IMR-90 (cell line): Measurements from ENCODE around the gene GGT1. TPM values are rescaled to one million over a fixed set of nuclear protein-coding genes. Genes with fewer than 3 reads are reported as not detected.
A peak's percentile ranks its signal among the peaks of the same experiment; 100 is the strongest.
"Not testable (repeated sequence)": the region's sequence is repeated elsewhere in the genome, so short reads cannot be mapped to it uniquely, and the experiment has no call there.

Source experiments
- ATAC-seq: fragments of 200-7000 bp; cut with Tn5 transposase; 2 replicates; pipeline ENCODE4 v1.9.1; 2020; ENCODE audit warnings: low read depth, mild to moderate bottlenecking, moderate library complexity
- BruUV-seq: library from RNA; stranded (reverse); fragments of 400-500 nt; replicated peaks from 2 replicates; lab custom pipeline; 2021; lab: Mats Ljungman, UMichigan
- CTCF ChIA-PET: fragments of 300-600 bp; formaldehyde crosslinking; extraction: SDS; loops from one replicate; lab custom pipeline; 2021; ENCODE audit warnings: antibody characterized with exemption; lab: Yijun Ruan, JAX
- POLR2A ChIA-PET: fragments of 300-600 bp; sonication (Branson Sonifier 250); formaldehyde crosslinking; loops from one replicate; lab custom pipeline; 2022; ENCODE audit warnings: antibody characterized with exemption; ENCODE audit not compliant: unreplicated experiment; lab: Charles Lee
- DNase-seq: peaks from one replicate; pipeline ENCODE4 v3.0.0; 2013
- H2AFZ ChIP-seq: replicated peaks from 2 replicates; pipeline ENCODE3; 2013; ENCODE audit warnings: low read length, mild to moderate bottlenecking; ENCODE audit not compliant: poor library complexity
- H2AK5ac ChIP-seq: 2 replicates; pipeline ENCODE4 v1.6.1; 2013; ENCODE audit warnings: low read depth, low read length, inconsistent platforms
- H2AK9ac ChIP-seq: replicated peaks from 2 replicates; pipeline ENCODE3; 2013; ENCODE audit warnings: mild to moderate bottlenecking, low read depth, low read length, moderate library complexity; ENCODE audit not compliant: poor library complexity
- H2BK120ac ChIP-seq: 2 replicates; pipeline ENCODE4 v1.6.1; 2013; ENCODE audit warnings: low read depth, low read length, inconsistent platforms
- H2BK15ac ChIP-seq: 3 replicates; pipeline ENCODE4 v1.6.1; 2013; ENCODE audit warnings: low read depth, low read length, inconsistent platforms
- H2BK20ac ChIP-seq: 2 replicates; pipeline ENCODE4 v1.6.1; 2013; ENCODE audit warnings: low read depth, mild to moderate bottlenecking, inconsistent platforms, low read length, moderate library complexity
- H2BK5ac ChIP-seq: 2 replicates; pipeline ENCODE4 v1.6.1; 2013; ENCODE audit warnings: mild to moderate bottlenecking, low read depth, low read length, inconsistent platforms; ENCODE audit not compliant: poor library complexity, severe bottlenecking
- H3K14ac ChIP-seq: replicated peaks from 2 replicates; pipeline ENCODE4 v1.6.1; 2013; ENCODE audit warnings: low read depth, low read length, inconsistent platforms
- H3K18ac ChIP-seq: 2 replicates; pipeline ENCODE4 v1.6.1; 2013; ENCODE audit warnings: low read depth, low read length, control low read depth
- H3K23ac ChIP-seq: 2 replicates; pipeline ENCODE4 v1.6.1; 2013; ENCODE audit warnings: low read depth, low read length, inconsistent platforms
- H3K27ac ChIP-seq: 2 replicates; pipeline ENCODE4 v1.5.1; 2013; ENCODE audit warnings: mild to moderate bottlenecking, control low read depth, low read length; ENCODE audit not compliant: insufficient read depth
- H3K27me3 ChIP-seq: 2 replicates; pipeline ENCODE4 v1.6.1; 2013; ENCODE audit warnings: low read length; ENCODE audit not compliant: control insufficient read depth, insufficient read depth
- H3K36me3 ChIP-seq: 2 replicates; pipeline ENCODE4 v1.6.1; 2013; ENCODE audit warnings: low read length, mixed read lengths; ENCODE audit not compliant: control insufficient read depth, insufficient read depth
- H3K4ac ChIP-seq: 2 replicates; pipeline ENCODE4 v1.6.1; 2013; ENCODE audit warnings: low read depth, low read length, inconsistent platforms
- H3K4me1 ChIP-seq: 2 replicates; pipeline ENCODE4 v1.6.1; 2013; ENCODE audit warnings: low read length, mixed read lengths; ENCODE audit not compliant: control insufficient read depth, insufficient read depth
- H3K4me2 ChIP-seq: 2 replicates; pipeline ENCODE4 v1.6.1; 2013; ENCODE audit warnings: low read depth, mild to moderate bottlenecking, control low read depth, low read length, moderate library complexity
- H3K4me3 ChIP-seq: 2 replicates; pipeline ENCODE4 v1.5.1; 2013; ENCODE audit warnings: low read depth, mild to moderate bottlenecking, control low read depth, low read length, moderate library complexity; ENCODE audit not compliant: insufficient read depth
- H3K56ac ChIP-seq: 2 replicates; pipeline ENCODE4 v1.6.1; 2013; ENCODE audit warnings: low read length, inconsistent platforms; ENCODE audit not compliant: insufficient read depth; ENCODE audit errors: extremely low read depth
- H3K79me1 ChIP-seq, 2 experiments: 2 replicates each; pipeline ENCODE4 v1.6.1; 2013; ENCODE audit warnings: low read length in 2 of 2, inconsistent platforms in 1 of 2, low read depth in 1 of 2
- H3K9ac ChIP-seq: 2 replicates; pipeline ENCODE4 v1.6.1; 2013; ENCODE audit warnings: low read depth, low read length, control low read depth
- H3K9me1 ChIP-seq: 2 replicates; pipeline ENCODE4 v1.6.1; 2013; ENCODE audit warnings: low read length, inconsistent platforms; ENCODE audit not compliant: insufficient read depth
- H3K9me3 ChIP-seq: 2 replicates; pipeline ENCODE4 v1.6.1; 2013; ENCODE audit warnings: low read length; ENCODE audit not compliant: control insufficient read depth, insufficient read depth
- H4K20me1 ChIP-seq: 2 replicates; pipeline ENCODE4 v1.6.1; 2013; ENCODE audit warnings: low read length, inconsistent platforms; ENCODE audit not compliant: insufficient read depth
- H4K5ac ChIP-seq: 2 replicates; pipeline ENCODE4 v1.6.1; 2013; ENCODE audit warnings: mild to moderate bottlenecking, low read depth, low read length, control low read depth
- H4K8ac ChIP-seq, 2 experiments: 2 replicates each; pipeline ENCODE4 v1.6.1; 2013; ENCODE audit warnings: low read depth in 2 of 2, low read length in 2 of 2, control low read depth in 1 of 2, inconsistent platforms in 1 of 2
- H4K91ac ChIP-seq: 2 replicates; pipeline ENCODE4 v1.6.1; 2013; ENCODE audit warnings: low read depth, low read length, inconsistent platforms; ENCODE audit not compliant: insufficient read depth
- USF2 ChIP-seq: fragments of 150-350 bp; IDR thresholded peaks from 2 replicates; pipeline ENCODE4 v1.6.1; 2017; ENCODE audit warnings: mild to moderate bottlenecking, antibody characterized with exemption, low read length, low read depth
- WGBS, 2 experiments: methylation state at CpG; one replicate each; pipeline versions ENCODE4 v1.1.5 to v1.1.7; 2013; ENCODE audit warnings: missing lambda C conversion rate in 2 of 2; ENCODE audit not compliant: insufficient read length in 1 of 2; ENCODE audit errors: extremely low coverage in 2 of 2; 5-methylcytosine and 5-hydroxymethylcytosine counted together
- dilution Hi-C: fragments of 300-500 bp; cut with HindIII; formaldehyde crosslinking; loops from one replicate; pipeline ENCODE4 v1.14.3; 2018; ENCODE audit warnings: low sequenced_read_pairs; ENCODE audit not compliant: unreplicated experiment
- in situ Hi-C: fragments of 300-500 bp; cut with MboI; formaldehyde crosslinking; loops from 3 replicates; pipeline ENCODE4 v1.14.3; 2019; ENCODE audit warnings: low sequenced_read_pairs, inconsistent platforms, mixed read lengths
- intact Hi-C: fragments of 100-400 bp; cut with micrococcal nuclease; formaldehyde crosslinking; loops from 2 replicates; pipeline ENCODE4 v1.10.0; 2022
- polyA plus RNA-seq, 3 experiments: library from polyadenylated mRNA; depleted of rRNA; stranded (reverse); fragments of >200 nt; gene quantifications; 2 replicates each; pipeline ENCODE4 v1.2.3, GENCODE V29; 2012; ENCODE audit warnings: low replicate concordance in 1 of 3
- total RNA-seq: library from RNA; depleted of rRNA; stranded (reverse); fragments of >200 nt; gene quantifications from 2 replicates; pipeline ENCODE4 v1.2.3, GENCODE V29; 2012

Gene GGT1
- total and polyA plus RNA-seq, 2 of the 4 experiments (the other 2 are of a cell fraction): 3.4 to 7.3 TPM

GRCh38 chr22:24607429-24607983, 4.5 kb downstream of the GGT1 start:
- ATAC-seq: peak; percentile 66
- H3K4me1 ChIP-seq, H3K4me3 ChIP-seq, dilution Hi-C loops, H4K20me1 ChIP-seq, in situ Hi-C loops, H3K9me1 ChIP-seq, H3K9ac ChIP-seq, H3K27ac ChIP-seq, CTCF ChIA-PET, H4K91ac ChIP-seq, H3K27me3 ChIP-seq, H3K36me3 ChIP-seq, H2BK5ac ChIP-seq, H2AK5ac ChIP-seq, H2BK20ac ChIP-seq, H3K14ac ChIP-seq, H3K23ac ChIP-seq, H2AFZ ChIP-seq, H2AK9ac ChIP-seq, H2BK15ac ChIP-seq, H3K4ac ChIP-seq, H3K4me2 ChIP-seq, H4K5ac ChIP-seq, POLR2A ChIA-PET, H3K79me1 ChIP-seq, H4K8ac ChIP-seq, H3K9me3 ChIP-seq, H3K18ac ChIP-seq, H2BK120ac ChIP-seq, intact Hi-C loops, BruUV-seq, H3K56ac ChIP-seq: not testable (repeated sequence)
- peak; percentile 37 for DNase-seq
- peak; percentile 53 for TF ChIP-seq USF2
- WGBS, 2 experiments: 83% methylated on average over 7 of the region's 18 CpGs; no CpG with 5 or more reads in 1 of the 2 experiments

- dilution Hi-C loops, BruUV-seq: not testable (repeated sequence)
Observed at GRCh38 chr22:24608327-24608726, 5.3 kb downstream of the GGT1 start.

More at GRCh38 chr22:24608327-24608726, 5.3 kb downstream of the GGT1 start:
- H2BK15ac ChIP-seq, intact Hi-C loops, H2AFZ ChIP-seq, H3K4ac ChIP-seq, H4K91ac ChIP-seq, H2BK20ac ChIP-seq, H3K27ac ChIP-seq, H3K36me3 ChIP-seq, H3K23ac ChIP-seq, ATAC-seq, H2AK5ac ChIP-seq, H2BK5ac ChIP-seq, H3K9me1 ChIP-seq, H3K79me1 ChIP-seq, H2AK9ac ChIP-seq, H3K9me3 ChIP-seq, H3K18ac ChIP-seq, H4K5ac ChIP-seq, H2BK120ac ChIP-seq, H3K4me3 ChIP-seq, H3K4me1 ChIP-seq, H4K20me1 ChIP-seq, CTCF ChIA-PET, H3K9ac ChIP-seq, H3K56ac ChIP-seq, DNase-seq, POLR2A ChIA-PET, H3K14ac ChIP-seq, H3K27me3 ChIP-seq, in situ Hi-C loops, H3K4me2 ChIP-seq, H4K8ac ChIP-seq: not testable (repeated sequence)
- no CpG with 5 or more reads among the region's 6 CpGs for whole genome bisulfite sequencing, 2 experiments
